ENCODE measurements around the gene EFCAB12. TPM values are rescaled to one million over a fixed set of nuclear protein-coding genes. Genes with fewer than 3 reads are reported as not detected.

Gene EFCAB12
- total RNA-seq, 1 donor from 2014 or later: 0.63 TPM

DNA sequence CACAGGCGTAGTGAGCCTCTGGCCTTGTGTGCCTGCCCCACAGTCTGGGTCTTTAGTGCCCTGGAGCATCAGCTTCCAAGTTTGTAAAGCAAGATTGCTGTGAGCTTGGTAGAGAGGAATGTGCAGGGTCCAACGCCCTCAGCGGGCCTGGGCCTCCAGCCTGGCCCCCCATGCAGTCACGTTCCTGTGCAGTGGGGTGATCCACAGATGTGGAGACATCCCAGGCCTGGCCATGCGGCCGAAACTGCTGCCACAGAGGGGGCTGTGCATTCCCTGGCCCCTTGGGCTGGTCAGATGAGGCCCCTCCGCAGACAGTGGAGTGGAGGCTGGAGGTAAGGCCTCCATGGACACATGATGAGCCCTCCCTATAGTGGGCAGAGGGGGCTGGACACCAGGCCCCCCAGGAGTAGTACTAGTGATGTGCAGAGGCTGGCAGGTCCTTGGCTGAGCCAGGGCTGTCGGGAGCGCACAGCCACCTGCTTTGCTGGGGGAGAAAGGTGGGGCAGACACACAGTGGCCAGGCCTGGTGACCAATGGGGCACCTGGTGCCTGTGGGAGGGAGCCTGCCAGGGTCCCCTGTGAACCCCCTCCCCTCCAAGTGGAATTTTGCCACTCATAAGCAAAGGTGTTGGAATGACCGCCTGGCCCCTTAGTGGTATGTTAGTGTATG lies 71.5 kb downstream of the EFCAB12 start:
- Mint-ChIP-seq H3K4me3 (no peak overlapping the region), H3K27me3 (no peaks in the 10 kb centered on the region), H3K27ac (no peak overlapping the region), H3K9me3 (no peaks in the 10 kb centered on the region), H3K36me3 (ENCODE audit: low read depth) (no peaks in the 10 kb centered on the region), H3K4me1 (peaks cover 3% of the 10 kb centered on the region)
- intact Hi-C loops (cut with micrococcal nuclease): no loop called here
- DNase-seq: no peak

DNA sequence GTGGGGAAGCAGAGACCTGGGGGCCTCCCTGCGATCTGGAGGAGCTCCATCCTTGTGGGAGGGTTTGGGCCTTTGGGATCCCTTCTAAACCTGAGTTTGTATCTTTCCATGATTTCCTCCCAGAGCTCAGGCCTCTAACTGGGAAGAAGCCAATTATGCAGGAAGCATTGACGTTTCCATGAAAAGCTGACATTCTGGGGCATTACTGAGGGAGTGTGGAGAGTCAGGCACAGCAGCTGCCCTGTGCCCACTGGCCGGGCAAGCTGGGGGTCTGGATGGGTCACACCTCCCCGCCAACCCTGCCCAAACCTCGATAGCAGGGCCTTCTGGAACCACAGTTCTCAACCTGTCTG lies 74.9 kb downstream of the EFCAB12 start:
- H3K4me3 Mint-ChIP-seq: no peak overlapping the region
- no peak for DNase-seq
- H3K4me1 Mint-ChIP-seq: peaks cover 3% of the 10 kb centered on the region
- intact Hi-C loops (cut with micrococcal nuclease): no loop called here
- no peak overlapping the region for H3K27ac Mint-ChIP-seq
- H3K9me3 Mint-ChIP-seq: no peaks in the 10 kb centered on the region
- no peaks in the 10 kb centered on the region for H3K36me3 Mint-ChIP-seq (ENCODE audit: low read depth)
- peaks cover 3% of the 10 kb centered on the region for H3K27me3 Mint-ChIP-seq

DNA sequence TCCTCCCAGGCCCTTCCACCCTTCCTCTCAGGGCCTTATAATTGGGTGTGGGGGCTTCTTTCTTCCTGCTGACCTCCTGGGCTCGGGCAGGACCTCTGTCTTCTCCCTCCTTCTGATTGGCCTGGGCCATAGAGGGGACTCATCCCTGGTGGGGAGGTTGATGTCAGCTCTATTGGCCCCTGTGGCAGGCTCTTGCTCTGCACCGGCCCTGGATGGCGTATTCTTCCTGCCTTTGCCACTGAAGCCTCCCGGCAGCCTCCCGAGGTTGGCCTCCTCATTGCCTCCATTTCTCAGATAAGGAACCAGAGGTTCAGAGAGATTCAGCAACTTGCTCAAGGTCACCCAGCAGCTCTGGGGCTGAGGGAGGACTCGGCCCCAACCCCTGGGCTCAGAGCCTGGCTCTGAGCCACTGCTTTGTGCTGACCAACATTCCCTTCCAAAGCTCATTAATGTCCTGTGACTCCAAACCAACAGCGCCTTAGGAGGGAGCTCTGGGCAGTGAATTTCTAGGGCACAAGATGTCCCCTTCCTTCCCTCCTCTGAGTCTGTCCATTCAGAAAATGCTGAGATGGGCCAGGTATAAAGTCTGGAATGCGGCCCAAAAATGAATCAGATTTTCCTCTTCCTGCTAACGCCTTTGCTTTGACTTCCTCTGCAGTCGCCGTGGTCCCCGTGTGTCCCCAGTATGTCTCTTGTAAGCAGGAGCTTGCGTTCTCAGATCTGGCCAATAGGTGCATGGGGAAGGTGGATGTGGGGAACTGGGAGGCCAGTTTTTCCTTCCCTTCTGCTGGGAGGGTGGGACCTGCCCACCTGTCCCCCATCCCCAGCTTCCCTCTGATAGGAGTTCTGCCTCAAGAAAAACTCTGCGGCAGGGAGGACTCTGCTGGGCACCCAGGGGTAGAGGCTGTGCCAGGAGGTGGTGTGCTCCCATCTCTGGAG lies 75.5 kb downstream of the EFCAB12 start:
- Mint-ChIP-seq H3K27ac (no peak overlapping the region), H3K4me3 (no peak overlapping the region), H3K27me3 (peaks cover 3% of the 10 kb centered on the region), H3K36me3 (ENCODE audit: low read depth) (no peaks in the 10 kb centered on the region), H3K4me1 (peaks cover 3% of the 10 kb centered on the region), H3K9me3 (no peaks in the 10 kb centered on the region)
- no peak for DNase-seq
- intact Hi-C loops (cut with micrococcal nuclease): no loop called here

DNA sequence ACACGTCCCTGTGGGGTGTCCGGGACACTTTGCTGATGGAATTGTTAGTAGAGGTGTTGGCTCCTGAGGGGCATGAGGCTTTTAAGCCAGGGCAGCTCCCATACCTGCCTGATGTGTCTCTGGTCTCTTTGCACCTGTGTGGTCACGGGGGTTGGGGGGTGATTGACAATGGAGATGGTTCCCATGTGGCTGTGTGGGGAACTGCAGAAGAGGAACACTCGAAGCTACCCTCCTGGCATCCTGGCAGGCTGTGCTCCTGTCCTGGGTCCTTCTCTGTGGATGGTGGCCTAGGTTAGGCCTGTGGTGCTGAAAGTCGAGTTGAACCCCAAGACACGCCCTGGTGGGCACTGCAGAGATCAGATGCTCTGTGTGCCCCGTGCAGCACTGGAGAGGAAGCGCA lies 76.4 kb downstream of the EFCAB12 start:
- H3K27me3 Mint-ChIP-seq: peaks cover 3% of the 10 kb centered on the region
- H3K27ac Mint-ChIP-seq: no peak overlapping the region
- intact Hi-C loops (cut with micrococcal nuclease): no loop called here
- H3K9me3 Mint-ChIP-seq: no peaks in the 10 kb centered on the region
- H3K4me1 Mint-ChIP-seq: peaks cover 4% of the 10 kb centered on the region
- no peaks in the 10 kb centered on the region for H3K36me3 Mint-ChIP-seq (ENCODE audit: low read depth)
- no peak overlapping the region for H3K4me3 Mint-ChIP-seq
- DNase-seq: no peak

Other genes with a start within 250 kb of the EFCAB12 start
- gene CNBP, start 244.7 kb downstream of the EFCAB12 start, total RNA-seq: 422 and 430 TPM in 2 replicates
- gene COPG1, start 179.0 kb downstream of the EFCAB12 start, total RNA-seq: 142 and 164 TPM in 2 replicates
- gene HMCES, start 149.8 kb downstream of the EFCAB12 start, total RNA-seq: 58.3 and 62.6 TPM in 2 replicates
- gene MBD4, start 11.3 kb upstream of the EFCAB12 start, total RNA-seq: 40.8 and 50.7 TPM in 2 replicates
- gene IFT122, start 11.6 kb upstream of the EFCAB12 start, total RNA-seq: 12.3 and 13.7 TPM in 2 replicates
- gene RHO, start 100.0 kb upstream of the EFCAB12 start, total RNA-seq: not detected in 2 replicates
- not detected in 2 replicates for gene H1-8, start 114.5 kb upstream of the EFCAB12 start, total RNA-seq
- 1.6 and 1.7 TPM in 2 replicates for gene PLXND1, start 178.0 kb upstream of the EFCAB12 start, total RNA-seq

All from activated CD4-positive, alpha-beta T cell treated with anti-CD3 and anti-CD28 coated beads, Interleukin-2, amount 10 ng/mL, durations not matched to agents 24 days and 14 days (primary cell).